ENCODE results near the gene AUH. TPM values are rescaled to one million over a fixed set of nuclear protein-coding genes. Genes with fewer than 3 reads are reported as not detected.

AUH gene
- total and polyA plus RNA-seq, 10 of the 15 experiments (the other 5 are each of a cell fraction or from before 2014, with no cell fraction given): 1.7 to 7.3 (median 4.6) TPM

GRCh38 chr9:91320299-91320698 lies 41.4 kb downstream of the AUH start:
- ATAC-seq: no peak
- TF ChIP-seq ASH2L (IDR thresholded peaks at IDR 0.05; ENCODE audit: borderline replicate concordance, low read depth): no peak
- TF ChIP-seq BACH1 (IDR thresholded peaks at IDR 0.05; ENCODE audit: borderline replicate concordance): no peak
- TF ChIP-seq SPI1 (IDR thresholded peaks at IDR 0.05; ENCODE audit: borderline replicate concordance, insufficient read depth, low read depth, low read length): no peak
- no peak for TF ChIP-seq POLR2AphosphoS2 (IDR thresholded peaks at IDR 0.05; ENCODE audit: low read depth, low read length)
- H4K20me1 ChIP-seq (ENCODE audit: control insufficient read depth, insufficient read depth): no peaks in the 10 kb centered on the region
- no peak for DNase-seq (ENCODE audit: low read depth, low spot score)
- intact Hi-C loops (cut with micrococcal nuclease; ENCODE audit: unreplicated experiment): no loop called here
- H3K4me2 ChIP-seq (ENCODE audit: control insufficient read depth, insufficient read depth): no peak overlapping the region
- H3K27me3 ChIP-seq (replicated peaks in 1 of 2; ENCODE audit: control insufficient read depth in 2 of 2, insufficient read depth in 2 of 2, low read length in 1 of 2): no peaks in the 10 kb centered on the region
- no peak overlapping the region for H2AFZ ChIP-seq (ENCODE audit: control insufficient read depth, low read depth, low read length)
- SMC1A ChIA-PET (ENCODE audit: uncharacterized antibody, unreplicated experiment): interaction anchor here (1.0 kb wide), 1 partner anchor 15 kb away, joined by 3 read pairs; no protein-coding TSS in a partner anchor
- CTCF ChIA-PET: no interaction called here
- no peaks in the 10 kb centered on the region for H3K79me2 ChIP-seq (ENCODE audit: control insufficient read depth, insufficient read depth, low read length)
- no peak overlapping the region for H3K4me3 ChIP-seq
- POLR2A ChIA-PET: no interaction called here
- no peak for FAIRE-seq
- in situ Hi-C loops (cut with MboI): no loop called here
- no peak overlapping the region for H3K27ac ChIP-seq (ENCODE audit: control insufficient read depth, insufficient read depth)
- BruUV-seq (replicated peaks): no TSS peak
- H3K36me3 ChIP-seq (ENCODE audit: control insufficient read depth in 2 of 2, insufficient read depth in 2 of 2, low read length in 1 of 2): peaks cover 0 to 3% of the 10 kb centered on the region in 2 experiments; a peak in 1 of 4 replicates
- WGBS (ENCODE audit: insufficient coverage, insufficient replicate concordance, low lambda C conversion rate, missing lambda C conversion rate): 48% methylated on average over 4 of the region's 4 CpGs
- H3K9me3 ChIP-seq (replicated peaks; ENCODE audit: control insufficient read depth, insufficient read depth, low read length): no peaks in the 10 kb centered on the region
- RAD21 ChIA-PET (ENCODE audit: unreplicated experiment): interaction anchor here (0.6 kb wide), 1 partner anchor 224 kb away, joined by 3 read pairs; no protein-coding TSS in a partner anchor
- no peaks in the 10 kb centered on the region for H3K4me1 ChIP-seq (ENCODE audit: control insufficient read depth, insufficient read depth, low read length)
- no peak overlapping the region for H3K9ac ChIP-seq (ENCODE audit: control insufficient read depth, insufficient read depth, low read length)

- no peak overlapping the region for H2AFZ ChIP-seq (ENCODE audit: control insufficient read depth, low read depth, low read length)
- no peaks in the 10 kb centered on the region for H4K20me1 ChIP-seq (ENCODE audit: control insufficient read depth, insufficient read depth)
- no peak for DNase-seq (ENCODE audit: low read depth, low spot score)
- POLR2A ChIA-PET: no interaction called here
- no peak for ATAC-seq
- SMC1A ChIA-PET (ENCODE audit: uncharacterized antibody, unreplicated experiment): no interaction called here
- no peaks in the 10 kb centered on the region for H3K27me3 ChIP-seq (replicated peaks in 1 of 2; ENCODE audit: control insufficient read depth in 2 of 2, insufficient read depth in 2 of 2, low read length in 1 of 2)
- no TSS peak for BruUV-seq (replicated peaks)
- no peak for FAIRE-seq
- no peak overlapping the region for H3K4me2 ChIP-seq (ENCODE audit: control insufficient read depth, insufficient read depth)
- WGBS (ENCODE audit: insufficient coverage, insufficient replicate concordance, low lambda C conversion rate, missing lambda C conversion rate): 88% methylated on average over 1 of the region's 1 CpG
- H3K4me1 ChIP-seq (ENCODE audit: control insufficient read depth, insufficient read depth, low read length): no peaks in the 10 kb centered on the region
- TF ChIP-seq TCF7 (IDR thresholded peaks at IDR 0.05; ENCODE audit: borderline replicate concordance) (no peak), RAD51 (IDR thresholded peaks at IDR 0.05) (no peak), TARDBP (IDR thresholded peaks at IDR 0.05; ENCODE audit: borderline replicate concordance) (no peak), NFXL1 (IDR thresholded peaks at IDR 0.05; ENCODE audit: borderline replicate concordance) (no peak), RFX5 (IDR thresholded peaks at IDR 0.05; ENCODE audit: low read depth, low read length) (no peak), CHD2 (IDR thresholded peaks at IDR 0.05; ENCODE audit: borderline replicate concordance, low read depth, low read length) (no peak), CHD1 (IDR thresholded peaks at IDR 0.05; ENCODE audit: low read depth, low read length) (no peak), IRF4 (IDR thresholded peaks at IDR 0.05; ENCODE audit: low read depth, low read length) (no peak), BRCA1 (IDR thresholded peaks at IDR 0.05; ENCODE audit: low read depth, low read length) (no peak), RB1 (IDR thresholded peaks at IDR 0.05; ENCODE audit: borderline replicate concordance) (no peak), GATAD2B (conservative IDR thresholded peaks at IDR 0.05; ENCODE audit: low read depth) (no peak), BCL11A (IDR thresholded peaks at IDR 0.05; ENCODE audit: low read depth, low read length) (no peak), SUPT20H (IDR thresholded peaks at IDR 0.05; ENCODE audit: borderline replicate concordance, control insufficient read depth, low read depth, low read length) (no peak), SKIL (IDR thresholded peaks at IDR 0.05; ENCODE audit: low read depth, poor library complexity, severe bottlenecking) (no peak), EP300 (IDR thresholded peaks at IDR 0.05; ENCODE audit: borderline replicate concordance in 1 of 2, control insufficient read depth in 1 of 2, low read depth in 2 of 2, low read length in 2 of 2) (no peak)
- RAD21 ChIA-PET (ENCODE audit: unreplicated experiment): no interaction called here
- no peaks in the 10 kb centered on the region for H3K9me3 ChIP-seq (replicated peaks; ENCODE audit: control insufficient read depth, insufficient read depth, low read length)
- CTCF ChIA-PET: no interaction called here
- no peaks in the 10 kb centered on the region for H3K79me2 ChIP-seq (ENCODE audit: control insufficient read depth, insufficient read depth, low read length)
- no peak overlapping the region for H3K9ac ChIP-seq (ENCODE audit: control insufficient read depth, insufficient read depth, low read length)
- no peak overlapping the region for H3K27ac ChIP-seq (ENCODE audit: control insufficient read depth, insufficient read depth)
- no peak overlapping the region for H3K4me3 ChIP-seq
- in situ Hi-C loops (cut with MboI) (no loop called here), intact Hi-C loops (cut with micrococcal nuclease; ENCODE audit: unreplicated experiment) (no loop called here)
- H3K36me3 ChIP-seq (ENCODE audit: control insufficient read depth in 2 of 2, insufficient read depth in 2 of 2, low read length in 1 of 2): peaks cover 0 to 3% of the 10 kb centered on the region in 2 experiments; a peak in 1 of 4 replicates
These were observed 45.6 kb downstream of the AUH start for GRCh38 chr9:91316093-91316492.
